ENCODE measurements around the gene DUS1L.

DNA sequence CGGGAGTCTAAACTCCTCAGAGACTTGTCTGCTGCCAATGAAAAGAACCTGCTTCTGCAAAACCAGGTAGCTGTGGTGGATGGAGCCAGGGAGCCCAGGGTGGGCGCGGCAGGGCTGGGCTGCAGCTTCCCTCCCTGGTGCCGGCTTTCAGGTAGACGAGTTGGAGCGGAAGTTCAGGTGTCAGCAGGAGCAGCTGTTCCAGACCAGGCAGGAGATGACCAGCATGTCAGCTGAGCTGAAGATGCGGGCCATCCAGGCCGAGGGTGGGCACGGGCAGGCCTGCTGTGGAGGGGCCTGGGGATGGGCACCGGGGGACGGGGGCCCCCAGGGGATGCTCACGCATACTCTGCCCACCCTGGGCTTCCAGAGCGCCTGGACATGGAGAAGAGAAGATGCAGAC is 37.4 kb downstream of the DUS1L start:
- TF ChIP-seq CREB5 (CRISPR knock-in tag; IDR thresholded peaks at IDR 0.05; ENCODE audit: low read depth) (no peak), TCF4 (CRISPR knock-in tag; IDR thresholded peaks at IDR 0.05; ENCODE audit: borderline replicate concordance) (no peak), PATZ1 (CRISPR knock-in tag; IDR thresholded peaks at IDR 0.05; ENCODE audit: borderline replicate concordance) (no peak), PPARA (CRISPR knock-in tag; IDR thresholded peaks at IDR 0.05; ENCODE audit: borderline replicate concordance) (no peak), ZC3H10 (CRISPR knock-in tag; IDR thresholded peaks at IDR 0.05) (no peak), ESRRG (CRISPR knock-in tag; IDR thresholded peaks at IDR 0.05) (no peak), RARB (CRISPR knock-in tag; IDR thresholded peaks at IDR 0.05) (no peak)
- TF ChIP-seq, protein P1, sequence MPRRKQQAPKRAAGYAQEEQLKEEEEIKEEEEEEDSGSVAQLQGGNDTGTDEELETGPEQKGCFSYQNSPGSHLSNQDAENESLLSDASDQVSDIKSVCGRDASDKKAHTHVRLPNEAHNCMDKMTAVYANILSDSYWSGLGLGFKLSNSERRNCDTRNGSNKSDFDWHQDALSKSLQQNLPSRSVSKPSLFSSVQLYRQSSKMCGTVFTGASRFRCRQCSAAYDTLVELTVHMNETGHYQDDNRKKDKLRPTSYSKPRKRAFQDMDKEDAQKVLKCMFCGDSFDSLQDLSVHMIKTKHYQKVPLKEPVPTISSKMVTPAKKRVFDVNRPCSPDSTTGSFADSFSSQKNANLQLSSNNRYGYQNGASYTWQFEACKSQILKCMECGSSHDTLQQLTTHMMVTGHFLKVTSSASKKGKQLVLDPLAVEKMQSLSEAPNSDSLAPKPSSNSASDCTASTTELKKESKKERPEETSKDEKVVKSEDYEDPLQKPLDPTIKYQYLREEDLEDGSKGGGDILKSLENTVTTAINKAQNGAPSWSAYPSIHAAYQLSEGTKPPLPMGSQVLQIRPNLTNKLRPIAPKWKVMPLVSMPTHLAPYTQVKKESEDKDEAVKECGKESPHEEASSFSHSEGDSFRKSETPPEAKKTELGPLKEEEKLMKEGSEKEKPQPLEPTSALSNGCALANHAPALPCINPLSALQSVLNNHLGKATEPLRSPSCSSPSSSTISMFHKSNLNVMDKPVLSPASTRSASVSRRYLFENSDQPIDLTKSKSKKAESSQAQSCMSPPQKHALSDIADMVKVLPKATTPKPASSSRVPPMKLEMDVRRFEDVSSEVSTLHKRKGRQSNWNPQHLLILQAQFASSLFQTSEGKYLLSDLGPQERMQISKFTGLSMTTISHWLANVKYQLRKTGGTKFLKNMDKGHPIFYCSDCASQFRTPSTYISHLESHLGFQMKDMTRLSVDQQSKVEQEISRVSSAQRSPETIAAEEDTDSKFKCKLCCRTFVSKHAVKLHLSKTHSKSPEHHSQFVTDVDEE (CRISPR knock-in tag; IDR thresholded peaks at IDR 0.05): no peak
